Activated CD4-positive, alpha-beta T cell treated with anti-CD3 and anti-CD28 coated beads, Interleukin-2, amount 10 ng/mL, durations not matched to agents 24 days and 14 days (primary cell): ENCODE results near the gene MMS22L. TPM values are rescaled to one million over a fixed set of nuclear protein-coding genes. Genes with fewer than 3 reads are reported as not detected.

Experiments
- DNase-seq: peaks from one replicate; pipeline ENCODE4 v3.0.0; 2022
- H3K27ac Mint-ChIP-seq: one replicate; pipeline ENCODE4 v1.8.0; 2022; ENCODE audit warnings: mild to moderate bottlenecking, mixed read lengths
- H3K27me3 Mint-ChIP-seq: one replicate; pipeline ENCODE4 v1.8.0; 2022; ENCODE audit warnings: mixed read lengths
- H3K36me3 Mint-ChIP-seq: one replicate; pipeline ENCODE4 v1.8.0; 2022; ENCODE audit warnings: low read depth, mild to moderate bottlenecking, mixed read lengths
- H3K4me1 Mint-ChIP-seq: one replicate; pipeline ENCODE4 v1.8.0; 2021; ENCODE audit warnings: mixed read lengths
- H3K4me3 Mint-ChIP-seq: one replicate; pipeline ENCODE4 v1.8.0; 2022; ENCODE audit warnings: mild to moderate bottlenecking, moderate library complexity, mixed read lengths
- H3K9me3 Mint-ChIP-seq: one replicate; pipeline ENCODE4 v1.8.0; 2021; ENCODE audit warnings: mixed read lengths
- intact Hi-C: fragments of 100-400 bp; cut with micrococcal nuclease; formaldehyde crosslinking; loops from one replicate; pipeline ENCODE4 v1.15.1; 2023
- total RNA-seq: library from RNA; stranded (reverse); gene quantifications from 2 replicates; pipeline ENCODE4 v1.2.3, GENCODE V29; 2022

MMS22L gene
- 54.8 and 65.2 TPM in 2 replicates for total RNA-seq

- peak within 1 kb of the TSS; percentile 94 for H3K27ac Mint-ChIP-seq
- peak within 1 kb of the TSS; percentile 91 for H3K4me3 Mint-ChIP-seq
- intact Hi-C loops = loop anchor here (1.0 to 10.0 kb wide), 5 partner anchors 96 to 1664 kb away; partner anchors contain the start of genes FBXL4, GPR63 and NDUFAF4
- DNase-seq = peak; percentile 98
- peaks cover 17% of the 10 kb centered on the region for H3K36me3 Mint-ChIP-seq
- H3K4me1 Mint-ChIP-seq = peaks cover 23% of the 10 kb centered on the region
- H3K27me3 Mint-ChIP-seq = peaks cover 11% of the 10 kb centered on the region
- no peaks in the 10 kb centered on the region for H3K9me3 Mint-ChIP-seq
Measured at GRCh38 chr6:97282726-97283617, at the start of gene MMS22L. Gene MMS22L, minus strand, starts transcription at chr6:97283216. Its CDS starts 739 bp downstream, at chr6:97282477.

- no peaks in the 10 kb centered on the region for H3K9me3 Mint-ChIP-seq
- H3K4me1 Mint-ChIP-seq = no peaks in the 10 kb centered on the region
- H3K36me3 Mint-ChIP-seq = no peaks in the 10 kb centered on the region
- H3K27ac Mint-ChIP-seq = no peak overlapping the region
- no peak for DNase-seq
- no peak overlapping the region for H3K4me3 Mint-ChIP-seq
- intact Hi-C loops = no loop called here
- H3K27me3 Mint-ChIP-seq = peaks cover 7% of the 10 kb centered on the region
Measured at GRCh38 chr6:97322811-97323210, 39.8 kb upstream of the MMS22L start.

GRCh38 chr6:97322226-97322625 is 39.2 kb upstream of the MMS22L start:
- Mint-ChIP-seq H3K36me3 (no peaks in the 10 kb centered on the region), H3K27me3 (peaks cover 7% of the 10 kb centered on the region), H3K4me3 (no peak overlapping the region), H3K9me3 (no peaks in the 10 kb centered on the region), H3K4me1 (no peaks in the 10 kb centered on the region), H3K27ac (no peak overlapping the region)
- intact Hi-C loops = no loop called here
- no peak for DNase-seq

- intact Hi-C loops = no loop called here
- DNase-seq = no peak
- Mint-ChIP-seq H3K27me3 (peaks cover 2% of the 10 kb centered on the region), H3K4me1 (no peaks in the 10 kb centered on the region), H3K4me3 (no peak overlapping the region), H3K27ac (no peak overlapping the region), H3K9me3 (no peaks in the 10 kb centered on the region), H3K36me3 (no peaks in the 10 kb centered on the region)
Measured at GRCh38 chr6:97316978-97317377, 34.0 kb upstream of the MMS22L start.

GRCh38 chr6:97312241-97312640 is 29.2 kb upstream of the MMS22L start:
- Mint-ChIP-seq H3K4me1 (no peaks in the 10 kb centered on the region), H3K9me3 (no peaks in the 10 kb centered on the region), H3K27ac (no peak overlapping the region), H3K4me3 (no peak overlapping the region), H3K27me3 (no peaks in the 10 kb centered on the region), H3K36me3 (no peaks in the 10 kb centered on the region)
- DNase-seq = no peak
- intact Hi-C loops = no loop called here

GRCh38 chr6:97306544-97307320 is 23.7 kb upstream of the MMS22L start:
- Mint-ChIP-seq H3K36me3 (no peaks in the 10 kb centered on the region), H3K9me3 (no peaks in the 10 kb centered on the region), H3K4me3 (no peak overlapping the region), H3K27ac (no peak overlapping the region), H3K27me3 (peaks cover 18% of the 10 kb centered on the region), H3K4me1 (no peaks in the 10 kb centered on the region)
- intact Hi-C loops = no loop called here
- DNase-seq = no peak

- Mint-ChIP-seq H3K9me3 (no peaks in the 10 kb centered on the region), H3K27ac (no peak overlapping the region), H3K4me3 (no peak overlapping the region), H3K27me3 (peaks cover 25% of the 10 kb centered on the region), H3K36me3 (no peaks in the 10 kb centered on the region), H3K4me1 (no peaks in the 10 kb centered on the region)
- intact Hi-C loops = no loop called here
- DNase-seq = no peak
Measured at GRCh38 chr6:97305414-97306066, 22.5 kb upstream of the MMS22L start.

- intact Hi-C loops = no loop called here
- no peak for DNase-seq
- no peaks in the 10 kb centered on the region for H3K36me3 Mint-ChIP-seq
- H3K4me3 Mint-ChIP-seq = no peak overlapping the region
- H3K27ac Mint-ChIP-seq = no peak overlapping the region
- peaks cover 27% of the 10 kb centered on the region for H3K27me3 Mint-ChIP-seq
- H3K9me3 Mint-ChIP-seq = no peaks in the 10 kb centered on the region
- H3K4me1 Mint-ChIP-seq = no peaks in the 10 kb centered on the region
Measured at GRCh38 chr6:97304701-97305100, 21.7 kb upstream of the MMS22L start.

- no peaks in the 10 kb centered on the region for H3K9me3 Mint-ChIP-seq
- DNase-seq = no peak
- intact Hi-C loops = no loop called here
- no peaks in the 10 kb centered on the region for H3K4me1 Mint-ChIP-seq
- H3K36me3 Mint-ChIP-seq = no peaks in the 10 kb centered on the region
- no peak overlapping the region for H3K4me3 Mint-ChIP-seq
- H3K27ac Mint-ChIP-seq = no peak overlapping the region
- H3K27me3 Mint-ChIP-seq = peaks cover 30% of the 10 kb centered on the region
Measured at GRCh38 chr6:97294451-97294850, 11.4 kb upstream of the MMS22L start.

- peaks cover 25% of the 10 kb centered on the region for H3K27me3 Mint-ChIP-seq
- H3K9me3 Mint-ChIP-seq = no peaks in the 10 kb centered on the region
- H3K4me1 Mint-ChIP-seq = no peaks in the 10 kb centered on the region
- H3K27ac Mint-ChIP-seq = no peak overlapping the region
- no peak for DNase-seq
- no peak overlapping the region for H3K4me3 Mint-ChIP-seq
- intact Hi-C loops = no loop called here
- no peaks in the 10 kb centered on the region for H3K36me3 Mint-ChIP-seq
Measured at GRCh38 chr6:97293198-97293696, 10.2 kb upstream of the MMS22L start.

GRCh38 chr6:97292671-97293070 is 9.7 kb upstream of the MMS22L start:
- Mint-ChIP-seq H3K36me3 (no peaks in the 10 kb centered on the region), H3K27me3 (peaks cover 24% of the 10 kb centered on the region), H3K4me1 (no peaks in the 10 kb centered on the region), H3K4me3 (no peak overlapping the region), H3K27ac (no peak overlapping the region), H3K9me3 (no peaks in the 10 kb centered on the region)
- DNase-seq = no peak
- intact Hi-C loops = no loop called here

- Mint-ChIP-seq H3K36me3 (no peaks in the 10 kb centered on the region), H3K4me1 (no peaks in the 10 kb centered on the region), H3K4me3 (no peak overlapping the region), H3K9me3 (no peaks in the 10 kb centered on the region), H3K27ac (no peak overlapping the region), H3K27me3 (peaks cover 25% of the 10 kb centered on the region)
- intact Hi-C loops = no loop called here
- DNase-seq = no peak
Measured at GRCh38 chr6:97291896-97292295, 8.9 kb upstream of the MMS22L start.

GRCh38 chr6:97289332-97289731 is 6.3 kb upstream of the MMS22L start:
- Mint-ChIP-seq H3K27ac (no peak overlapping the region), H3K27me3 (peaks cover 24% of the 10 kb centered on the region), H3K9me3 (no peaks in the 10 kb centered on the region), H3K4me3 (no peak overlapping the region), H3K36me3 (no peaks in the 10 kb centered on the region), H3K4me1 (no peaks in the 10 kb centered on the region)
- no peak for DNase-seq
- intact Hi-C loops = loop anchor here (10.0 kb wide), 1 partner anchor 105 kb away; no protein-coding TSS in a partner anchor
